Measurements from ENCODE around the gene RPS5. TPM values are rescaled to one million over a fixed set of nuclear protein-coding genes. Genes with fewer than 3 reads are reported as not detected.
A peak's percentile ranks its signal among the peaks of the same experiment; 100 is the strongest.

The RPS5 gene
- total RNA-seq, 1 donor from 2014 or later = 571 TPM

DNA sequence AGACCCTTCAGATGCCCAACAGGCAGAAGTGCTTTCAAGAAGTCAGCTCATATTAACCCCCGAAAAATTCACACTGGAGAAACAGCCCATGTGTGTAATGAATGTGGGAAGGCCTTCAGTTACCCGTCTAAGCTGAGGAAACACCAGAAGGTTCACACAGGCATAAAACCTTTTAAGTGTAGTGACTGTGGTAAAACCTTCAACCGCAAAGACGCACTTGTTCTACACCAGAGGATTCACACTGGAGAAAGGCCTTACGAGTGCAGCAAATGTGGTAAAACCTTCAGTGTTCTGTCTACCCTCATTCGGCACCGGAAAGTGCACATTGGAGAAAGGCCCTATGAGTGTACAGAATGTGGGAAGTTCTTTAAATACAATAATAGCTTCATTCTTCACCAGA, 30.0 kb downstream of the RPS5 start:
- Mint-ChIP-seq H3K4me3 (ENCODE audit: unreplicated experiment) (no peak overlapping the region), H3K4me1 (ENCODE audit: low read depth, unreplicated experiment) (no peaks in the 10 kb centered on the region), H3K27ac (ENCODE audit: unreplicated experiment) (no peak overlapping the region)

DNA sequence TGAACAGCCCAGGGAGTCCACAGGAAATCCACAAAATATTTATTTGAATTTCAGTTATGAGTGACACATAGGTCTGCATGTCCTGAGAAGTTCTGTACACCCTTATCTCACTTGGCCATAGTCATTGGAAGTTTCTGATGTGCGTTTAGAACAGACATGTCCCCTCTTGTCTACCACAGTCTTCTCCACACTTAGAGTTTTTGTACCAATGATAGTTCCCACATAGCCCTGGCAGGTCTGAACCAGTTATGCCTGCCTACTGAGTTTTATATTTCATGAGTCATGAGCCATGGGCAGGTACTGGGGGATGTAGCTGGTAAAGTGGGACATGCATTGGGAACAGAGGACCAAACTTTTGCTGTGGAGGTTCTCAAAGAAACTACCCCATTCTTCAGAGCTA, 41.5 kb downstream of the RPS5 start:
- H3K9me3 Mint-ChIP-seq (ENCODE audit: unreplicated experiment) = peaks cover 23% of the 10 kb centered on the region

More for the DNA sequence above, 30.0 kb downstream of the RPS5 start:
- Mint-ChIP-seq H3K27me3 (ENCODE audit: unreplicated experiment) (no peaks in the 10 kb centered on the region), H3K9me3 (ENCODE audit: unreplicated experiment) (peaks cover 1% of the 10 kb centered on the region), H3K36me3 (ENCODE audit: unreplicated experiment) (peaks cover 14% of the 10 kb centered on the region)
- TF ChIP-seq, protein P1, sequence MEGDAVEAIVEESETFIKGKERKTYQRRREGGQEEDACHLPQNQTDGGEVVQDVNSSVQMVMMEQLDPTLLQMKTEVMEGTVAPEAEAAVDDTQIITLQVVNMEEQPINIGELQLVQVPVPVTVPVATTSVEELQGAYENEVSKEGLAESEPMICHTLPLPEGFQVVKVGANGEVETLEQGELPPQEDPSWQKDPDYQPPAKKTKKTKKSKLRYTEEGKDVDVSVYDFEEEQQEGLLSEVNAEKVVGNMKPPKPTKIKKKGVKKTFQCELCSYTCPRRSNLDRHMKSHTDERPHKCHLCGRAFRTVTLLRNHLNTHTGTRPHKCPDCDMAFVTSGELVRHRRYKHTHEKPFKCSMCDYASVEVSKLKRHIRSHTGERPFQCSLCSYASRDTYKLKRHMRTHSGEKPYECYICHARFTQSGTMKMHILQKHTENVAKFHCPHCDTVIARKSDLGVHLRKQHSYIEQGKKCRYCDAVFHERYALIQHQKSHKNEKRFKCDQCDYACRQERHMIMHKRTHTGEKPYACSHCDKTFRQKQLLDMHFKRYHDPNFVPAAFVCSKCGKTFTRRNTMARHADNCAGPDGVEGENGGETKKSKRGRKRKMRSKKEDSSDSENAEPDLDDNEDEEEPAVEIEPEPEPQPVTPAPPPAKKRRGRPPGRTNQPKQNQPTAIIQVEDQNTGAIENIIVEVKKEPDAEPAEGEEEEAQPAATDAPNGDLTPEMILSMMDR (IDR thresholded peaks at IDR 0.05; ENCODE audit: partially characterized antibody, unreplicated experiment) = no peak
- no peak for DNase-seq

DNA sequence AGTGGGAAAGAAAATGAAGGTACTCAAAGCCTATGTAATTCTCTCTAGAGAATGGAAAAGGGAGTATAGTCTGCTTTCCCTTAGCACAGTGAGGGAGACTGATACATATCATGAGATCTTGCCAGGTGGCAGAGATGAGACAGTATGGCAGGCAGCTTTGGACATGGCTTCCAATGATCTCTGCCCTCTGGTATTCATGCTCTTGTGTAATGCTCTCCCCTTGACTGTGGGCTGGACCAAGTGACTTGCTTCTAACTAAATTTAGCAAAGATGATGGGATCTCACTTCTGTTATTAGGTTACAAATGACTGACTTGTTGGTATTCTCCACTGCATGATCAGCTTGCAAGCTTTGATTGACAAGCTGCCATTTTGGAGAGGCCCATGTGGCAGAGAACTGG, 42.7 kb downstream of the RPS5 start:
- Mint-ChIP-seq H3K9me3 (ENCODE audit: unreplicated experiment) (peaks cover 28% of the 10 kb centered on the region), H3K27ac (ENCODE audit: unreplicated experiment) (no peak overlapping the region), H3K4me1 (ENCODE audit: low read depth, unreplicated experiment) (no peaks in the 10 kb centered on the region), H3K36me3 (ENCODE audit: unreplicated experiment) (peaks cover 46% of the 10 kb centered on the region), H3K27me3 (ENCODE audit: unreplicated experiment) (peaks cover 5% of the 10 kb centered on the region), H3K4me3 (ENCODE audit: unreplicated experiment) (no peak overlapping the region)
- DNase-seq = no peak
- TF ChIP-seq, protein P1 (IDR thresholded peaks at IDR 0.05; ENCODE audit: partially characterized antibody, unreplicated experiment) = no peak

More for the DNA sequence above, 41.5 kb downstream of the RPS5 start:
- peaks cover 5% of the 10 kb centered on the region for H3K27me3 Mint-ChIP-seq (ENCODE audit: unreplicated experiment)
- H3K4me1 Mint-ChIP-seq (ENCODE audit: low read depth, unreplicated experiment) = no peaks in the 10 kb centered on the region
- no peak overlapping the region for H3K4me3 Mint-ChIP-seq (ENCODE audit: unreplicated experiment)
- peaks cover 36% of the 10 kb centered on the region for H3K36me3 Mint-ChIP-seq (ENCODE audit: unreplicated experiment)
- no peak for DNase-seq
- TF ChIP-seq, protein P1 (IDR thresholded peaks at IDR 0.05; ENCODE audit: partially characterized antibody, unreplicated experiment) = no peak
- no peak overlapping the region for H3K27ac Mint-ChIP-seq (ENCODE audit: unreplicated experiment)

DNA sequence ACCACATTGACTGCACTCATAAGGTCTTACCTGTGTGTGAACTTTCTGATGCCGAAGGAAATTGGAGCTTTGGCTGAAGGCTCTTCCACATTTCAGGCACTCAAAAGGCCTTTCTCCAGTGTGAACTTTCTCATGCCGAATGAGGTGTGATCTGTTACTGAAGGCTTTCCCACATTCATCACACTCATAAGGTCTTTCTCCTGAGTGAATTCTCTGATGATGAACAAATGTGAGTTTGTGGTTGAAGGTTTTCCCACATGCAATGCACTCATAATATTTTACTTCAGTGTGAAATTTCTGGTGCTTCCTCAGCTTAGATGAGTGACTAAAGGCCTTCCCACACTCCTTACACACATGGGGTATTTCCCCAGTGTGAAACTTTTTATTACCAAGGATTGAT, 47.1 kb downstream of the RPS5 start:
- DNase-seq = no peak
- peaks cover 38% of the 10 kb centered on the region for H3K9me3 Mint-ChIP-seq (ENCODE audit: unreplicated experiment)
- H3K27ac Mint-ChIP-seq (ENCODE audit: unreplicated experiment) = no peak overlapping the region
- peaks cover 14% of the 10 kb centered on the region for H3K27me3 Mint-ChIP-seq (ENCODE audit: unreplicated experiment)
- peaks cover 85% of the 10 kb centered on the region for H3K36me3 Mint-ChIP-seq (ENCODE audit: unreplicated experiment)
- TF ChIP-seq, protein P1 (IDR thresholded peaks at IDR 0.05; ENCODE audit: partially characterized antibody, unreplicated experiment) = no peak
- H3K4me3 Mint-ChIP-seq (ENCODE audit: unreplicated experiment) = no peak overlapping the region
- no peaks in the 10 kb centered on the region for H3K4me1 Mint-ChIP-seq (ENCODE audit: low read depth, unreplicated experiment)

DNA sequence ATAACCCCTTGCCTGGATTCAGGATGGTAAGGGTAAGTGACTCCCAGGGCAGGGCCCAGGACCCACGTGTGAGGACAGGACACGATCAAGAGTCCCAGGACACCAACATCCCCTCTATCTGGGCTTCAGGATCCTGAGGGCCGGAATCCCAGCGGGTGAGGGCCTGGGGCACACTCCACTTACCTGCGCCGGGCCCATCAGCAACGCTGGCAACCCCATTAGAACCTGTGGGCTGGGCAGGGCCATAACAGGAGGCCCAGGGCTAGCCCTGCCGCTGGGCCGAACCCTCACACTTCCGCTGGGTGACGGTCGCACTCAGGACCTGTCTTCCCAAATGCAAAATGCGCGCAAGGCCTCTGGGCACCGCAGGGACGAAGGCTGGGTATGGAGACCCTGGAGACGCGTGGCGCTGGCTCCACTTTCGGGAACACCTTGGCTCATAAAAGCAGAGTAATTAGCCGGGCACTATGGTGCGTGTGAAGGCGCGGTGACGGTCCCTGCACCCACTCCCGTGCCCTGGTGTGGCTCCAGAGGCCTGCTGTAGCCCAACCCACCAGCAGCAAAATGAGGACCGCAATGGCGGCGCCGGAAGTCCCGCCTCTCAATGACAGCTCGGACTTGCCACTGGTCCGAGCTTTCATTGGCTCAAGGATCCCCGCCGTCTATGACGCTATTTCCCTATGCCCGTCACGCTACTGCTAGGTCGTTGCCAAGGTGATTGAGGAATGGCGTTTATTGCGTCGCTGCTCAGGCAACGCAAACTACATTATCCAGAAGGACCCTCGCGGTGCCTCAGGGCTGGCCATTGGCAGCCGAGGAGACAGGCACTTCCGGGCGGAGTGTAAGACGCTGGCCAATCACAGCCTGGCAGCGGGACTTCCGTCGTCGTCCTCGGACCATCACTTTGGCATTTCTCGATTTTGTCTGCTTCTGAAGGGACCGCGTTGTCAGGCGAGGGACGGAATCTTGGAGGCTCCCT, 52.8 kb downstream of the RPS5 start, which contains the start of gene ZNF132:
Gene ZNF132, minus strand, starts transcription at position 578 of the 979 bp plus-strand sequence. Its CDS starts 332 bp downstream, at position 246.
- peaks cover 28% of the 10 kb centered on the region for H3K9me3 Mint-ChIP-seq (ENCODE audit: unreplicated experiment)
- peaks cover 54% of the 10 kb centered on the region for H3K36me3 Mint-ChIP-seq (ENCODE audit: unreplicated experiment)
- peaks cover 15% of the 10 kb centered on the region for H3K27me3 Mint-ChIP-seq (ENCODE audit: unreplicated experiment)

More for the DNA sequence above, 52.8 kb downstream of the RPS5 start, which contains the start of gene ZNF132:
- Mint-ChIP-seq H3K4me3 (ENCODE audit: unreplicated experiment) (peak within 1 kb of the TSS; percentile 96), H3K27ac (ENCODE audit: unreplicated experiment) (peak within 1 kb of the TSS; percentile 78), H3K4me1 (ENCODE audit: low read depth, unreplicated experiment) (peaks cover 4% of the 10 kb centered on the region)
- DNase-seq = peak; percentile 86
- TF ChIP-seq, protein P1 (IDR thresholded peaks at IDR 0.05; ENCODE audit: partially characterized antibody, unreplicated experiment) = no peak

Measured in glutamatergic neuron (in vitro differentiated cells).